Measurements from ENCODE around the gene CACNA2D3.

DNA sequence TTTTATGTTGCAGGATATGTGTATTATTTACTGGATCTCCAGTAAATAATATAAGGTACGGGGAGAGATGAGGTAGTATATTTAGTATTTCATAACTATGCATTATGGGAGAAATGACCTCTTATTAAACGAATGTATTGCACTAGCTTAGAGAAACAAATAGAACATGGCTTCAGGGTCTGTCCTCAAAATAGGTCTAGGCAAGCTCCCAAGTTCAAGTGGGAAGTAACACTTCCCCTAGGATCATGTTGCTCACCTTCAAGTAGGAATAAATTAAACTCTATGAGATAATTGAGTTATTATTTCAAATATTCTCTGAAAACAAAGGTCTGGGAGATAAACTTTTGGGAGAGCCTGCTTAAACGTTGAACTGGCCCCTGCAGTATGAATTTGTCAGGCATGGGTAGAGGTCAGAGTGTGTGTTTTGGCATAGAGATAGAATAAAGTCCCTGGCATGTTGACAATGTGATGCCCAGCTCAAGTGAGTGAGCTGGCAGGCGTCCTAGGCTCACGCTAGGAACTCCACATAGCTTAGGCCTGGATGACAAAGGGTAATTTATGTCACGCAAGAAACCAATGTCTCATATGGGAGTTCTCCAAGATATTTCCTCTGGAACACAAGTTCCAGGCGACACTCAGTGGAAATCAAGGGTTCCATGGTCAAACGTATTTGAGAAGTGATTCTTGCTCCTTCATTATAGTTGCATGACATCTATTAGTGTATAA is 236.8 kb downstream of the CACNA2D3 start:
- TF ChIP-seq, protein P1, sequence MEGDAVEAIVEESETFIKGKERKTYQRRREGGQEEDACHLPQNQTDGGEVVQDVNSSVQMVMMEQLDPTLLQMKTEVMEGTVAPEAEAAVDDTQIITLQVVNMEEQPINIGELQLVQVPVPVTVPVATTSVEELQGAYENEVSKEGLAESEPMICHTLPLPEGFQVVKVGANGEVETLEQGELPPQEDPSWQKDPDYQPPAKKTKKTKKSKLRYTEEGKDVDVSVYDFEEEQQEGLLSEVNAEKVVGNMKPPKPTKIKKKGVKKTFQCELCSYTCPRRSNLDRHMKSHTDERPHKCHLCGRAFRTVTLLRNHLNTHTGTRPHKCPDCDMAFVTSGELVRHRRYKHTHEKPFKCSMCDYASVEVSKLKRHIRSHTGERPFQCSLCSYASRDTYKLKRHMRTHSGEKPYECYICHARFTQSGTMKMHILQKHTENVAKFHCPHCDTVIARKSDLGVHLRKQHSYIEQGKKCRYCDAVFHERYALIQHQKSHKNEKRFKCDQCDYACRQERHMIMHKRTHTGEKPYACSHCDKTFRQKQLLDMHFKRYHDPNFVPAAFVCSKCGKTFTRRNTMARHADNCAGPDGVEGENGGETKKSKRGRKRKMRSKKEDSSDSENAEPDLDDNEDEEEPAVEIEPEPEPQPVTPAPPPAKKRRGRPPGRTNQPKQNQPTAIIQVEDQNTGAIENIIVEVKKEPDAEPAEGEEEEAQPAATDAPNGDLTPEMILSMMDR (conservative IDR thresholded peaks at IDR 0.05 in 1 of 2, IDR thresholded peaks at IDR 0.05 in 1 of 2; ENCODE audit: extremely low read depth in 1 of 2, insufficient read depth in 1 of 2, low read depth in 1 of 2, low read length in 2 of 2), result no peak
- no peak for TF ChIP-seq EZH2 (IDR thresholded peaks at IDR 0.05; ENCODE audit: borderline replicate concordance, low read length)
